Loucy (cell line): ENCODE results near the gene PREX1.

Experiments
- CTCF ChIP-seq: fragments of 200-600 bp; sonication (generic); conservative IDR thresholded peaks from 2 replicates; pipeline ENCODE4 v1.5.1; 2014; ENCODE audit warnings: mild to moderate bottlenecking, antibody characterized with exemption, low read length
- EZH2phosphoT487 ChIP-seq: fragments of 200-600 bp; IDR thresholded peaks from 2 replicates; pipeline ENCODE4 v1.6.1; 2018; ENCODE audit warnings: antibody characterized with exemption, mild to moderate bottlenecking, moderate library complexity, borderline replicate concordance

- no peak for TF ChIP-seq CTCF
- TF ChIP-seq EZH2phosphoT487, result no peak
Measured at GRCh38 chr20:48622421-48622820, 205.4 kb downstream of the PREX1 start.
